HG03039 (cell line): ENCODE results near the gene FFAR4.

Experiments
- ATAC-seq: cut with Tn5 transposase; IDR thresholded peaks from one replicate; pipeline ENCODE4 v1.9.1; 2021; ENCODE audit warnings: mild to moderate bottlenecking, moderate library complexity; ENCODE audit not compliant: unreplicated experiment

FFAR4 gene

GRCh38 chr10:93570383-93570782 lies 3.9 kb downstream of the FFAR4 start:
- ATAC-seq: no peak

GRCh38 chr10:93572606-93573005 lies 6.1 kb downstream of the FFAR4 start:
- ATAC-seq: no peak

GRCh38 chr10:93573051-93573909 lies 6.8 kb downstream of the FFAR4 start:
- ATAC-seq: no peak

- no peak for ATAC-seq
Measured at GRCh38 chr10:93573924-93574323, 7.5 kb downstream of the FFAR4 start.

GRCh38 chr10:93576888-93577287 lies 10.4 kb downstream of the FFAR4 start:
- no peak for ATAC-seq

GRCh38 chr10:93577565-93577964 lies 11.1 kb downstream of the FFAR4 start:
- no peak for ATAC-seq

- ATAC-seq: no peak
Measured at GRCh38 chr10:93579089-93579488, 12.6 kb downstream of the FFAR4 start.

GRCh38 chr10:93579985-93580711 lies 13.7 kb downstream of the FFAR4 start:
- ATAC-seq: no peak

GRCh38 chr10:93580828-93581227 lies 14.4 kb downstream of the FFAR4 start:
- ATAC-seq: no peak

GRCh38 chr10:93584445-93584844 lies 18.0 kb downstream of the FFAR4 start:
- no peak for ATAC-seq

GRCh38 chr10:93589648-93590562 lies 23.4 kb downstream of the FFAR4 start:
- ATAC-seq: no peak

GRCh38 chr10:93590638-93591037 lies 24.2 kb downstream of the FFAR4 start:
- ATAC-seq: no peak

- no peak for ATAC-seq
Measured at GRCh38 chr10:93591065-93591808, 24.8 kb downstream of the FFAR4 start.

- no peak for ATAC-seq
Measured at GRCh38 chr10:93593254-93593653, 26.8 kb downstream of the FFAR4 start.

- ATAC-seq: no peak
Measured at GRCh38 chr10:93593749-93594148, 27.3 kb downstream of the FFAR4 start.

- no peak for ATAC-seq
Measured at GRCh38 chr10:93594518-93594917, 28.1 kb downstream of the FFAR4 start.

- ATAC-seq: no peak
Measured at GRCh38 chr10:93595378-93596161, 29.1 kb downstream of the FFAR4 start.

GRCh38 chr10:93596539-93596938 lies 30.1 kb downstream of the FFAR4 start:
- ATAC-seq: no peak

GRCh38 chr10:93597075-93597599 lies 30.7 kb downstream of the FFAR4 start:
- no peak for ATAC-seq
